ENCODE data around the gene C19orf33.

The C19orf33 gene

DNA sequence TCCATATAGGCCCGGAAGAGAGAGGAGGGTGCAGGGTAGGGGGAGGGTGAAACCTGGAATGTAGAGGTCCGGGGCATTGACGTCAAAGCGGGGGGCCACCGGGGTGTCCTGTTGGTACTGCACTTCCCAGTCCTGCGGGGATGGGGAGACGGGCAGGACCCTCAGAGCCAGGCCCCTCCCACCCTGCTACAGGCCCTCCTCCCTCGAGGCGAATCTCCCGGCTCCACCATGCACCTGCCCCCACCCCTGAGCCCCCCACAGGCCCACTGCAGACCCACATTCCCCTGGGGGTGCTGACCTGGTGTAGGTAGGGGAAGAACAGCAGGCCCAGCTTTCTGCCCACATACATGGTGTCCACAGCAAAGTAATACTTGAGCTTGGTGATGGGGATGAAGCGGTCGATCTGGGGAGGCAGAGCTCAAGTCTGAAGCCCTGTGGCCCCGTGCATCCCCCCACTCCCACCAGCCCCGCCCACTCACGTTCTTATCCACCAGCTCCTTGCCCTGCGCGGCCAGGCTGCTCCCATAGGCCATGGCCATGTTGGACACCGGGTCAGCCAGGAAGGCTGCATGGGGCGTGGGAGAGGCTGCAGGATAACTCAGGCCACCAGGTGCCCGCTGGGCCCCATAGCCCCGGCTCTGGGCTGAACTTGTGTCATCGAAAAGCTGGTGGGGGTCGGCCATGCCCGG, 5.0 kb downstream of the C19orf33 start:
- no peak for DNase-seq (ENCODE audit: low spot score)

DNA sequence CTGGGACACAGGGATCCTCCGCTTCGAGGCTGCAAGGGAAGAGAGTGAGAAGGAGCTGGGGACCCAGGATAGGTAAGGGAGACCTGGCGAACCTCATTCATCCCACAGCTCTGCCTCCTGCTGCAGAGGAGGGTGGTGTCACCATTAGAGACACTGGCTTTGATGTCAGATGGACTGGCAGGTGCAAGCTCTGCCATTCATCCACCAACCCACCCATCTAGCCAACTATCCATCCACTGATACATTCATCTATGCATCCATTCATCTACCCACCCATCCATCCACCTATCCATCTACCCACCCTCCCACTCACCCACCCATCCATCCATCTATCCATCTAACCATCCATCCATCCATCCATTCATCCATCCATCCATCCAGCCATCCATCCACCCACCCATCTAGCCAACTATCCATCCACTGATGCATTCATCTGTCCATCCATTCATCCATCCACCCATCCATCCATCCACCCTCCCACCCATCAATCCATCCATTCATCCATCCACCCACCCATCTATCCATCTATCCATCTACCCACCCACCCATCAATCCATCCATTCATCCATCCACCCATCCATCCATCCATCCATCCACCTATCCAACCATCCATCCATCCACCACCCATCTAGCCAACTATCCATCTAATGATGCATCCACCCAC, 5.7 kb downstream of the C19orf33 start:
- no peak for DNase-seq (ENCODE audit: low spot score)

DNA sequence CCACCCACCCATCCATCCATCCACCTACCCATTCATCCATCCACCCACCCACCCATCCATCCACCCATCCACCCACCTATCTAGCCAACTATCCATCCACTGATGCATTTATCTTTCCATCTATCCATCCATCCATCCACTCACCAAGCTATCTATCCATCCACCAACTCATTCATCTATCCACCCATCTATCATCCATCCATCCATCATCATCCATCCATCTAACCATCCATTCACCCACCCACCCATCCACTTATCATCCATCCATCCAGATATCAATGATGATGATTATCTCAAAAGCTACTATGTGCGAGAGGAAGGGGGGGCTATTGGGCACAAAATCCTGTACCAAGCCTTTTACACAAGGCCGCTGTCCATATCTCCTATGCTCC, 6.2 kb downstream of the C19orf33 start:
- DNase-seq (ENCODE audit: low spot score): no peak

DNA sequence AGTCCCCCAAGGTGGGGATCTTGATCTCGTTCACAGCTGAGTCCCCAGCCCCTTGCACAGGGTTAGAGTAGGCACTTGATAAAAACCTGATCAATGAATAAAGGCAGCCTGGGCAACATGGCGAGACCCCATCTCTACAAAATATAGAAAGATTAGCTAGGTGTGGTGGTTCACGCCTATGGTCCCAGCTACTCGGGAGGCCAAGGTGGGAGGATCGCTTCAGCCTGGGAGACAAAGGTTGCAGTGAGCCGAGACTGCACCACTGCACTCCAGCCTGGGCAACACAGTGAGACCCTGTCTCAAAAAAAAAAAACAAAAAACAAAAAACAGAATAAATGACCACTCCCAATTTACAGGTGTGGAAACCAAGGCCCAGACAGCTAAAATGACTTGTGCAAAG, 6.9 kb downstream of the C19orf33 start:
- DNase-seq (ENCODE audit: low spot score): no peak

DNA sequence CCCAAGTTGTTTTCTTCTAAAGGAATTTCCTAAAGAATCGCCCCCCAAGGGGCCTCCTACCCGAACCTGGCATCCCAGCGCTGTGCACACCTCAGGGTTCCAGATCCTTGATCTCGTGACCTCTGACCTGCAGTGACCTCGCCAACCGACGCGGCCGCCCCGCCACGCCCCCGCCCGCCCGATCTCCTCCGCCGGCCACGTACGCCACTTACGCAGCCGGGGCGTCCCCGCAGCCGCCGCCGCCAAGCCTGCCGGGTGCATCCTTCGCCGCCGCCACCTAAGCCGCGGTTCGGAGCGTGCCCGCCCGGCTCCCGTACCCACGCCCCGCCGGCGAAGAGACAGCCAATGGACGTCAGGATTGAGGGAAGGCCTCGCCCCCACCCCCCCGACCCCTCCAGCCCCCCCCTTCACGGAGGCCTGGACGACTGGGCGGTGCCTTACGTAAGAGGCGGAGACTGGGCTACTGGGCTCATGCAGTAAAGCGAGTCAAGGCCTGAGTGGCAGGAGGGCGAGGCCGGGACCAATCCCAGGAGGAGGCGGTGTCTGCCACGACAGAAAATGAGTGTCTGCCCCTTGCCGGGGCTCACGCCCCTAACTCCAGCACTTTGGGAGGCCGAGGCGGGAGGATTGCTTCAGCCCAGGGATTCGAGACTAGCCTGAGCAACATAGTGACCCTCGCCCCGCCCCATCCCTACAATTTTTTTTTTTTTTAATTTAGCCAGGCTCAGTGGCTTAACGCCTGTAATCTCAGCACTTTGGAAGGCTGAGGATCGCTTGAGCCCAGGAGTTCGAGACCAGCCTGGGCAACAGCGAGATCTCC, 11.8 kb downstream of the C19orf33 start, which contains the start of gene YIF1B:
Gene YIF1B (minus strand): TSS at position 291 of the 820 bp plus-strand sequence. CDS start 30 bp downstream, at position 261.
- peak; percentile 98 for DNase-seq (ENCODE audit: low spot score)

DNA sequence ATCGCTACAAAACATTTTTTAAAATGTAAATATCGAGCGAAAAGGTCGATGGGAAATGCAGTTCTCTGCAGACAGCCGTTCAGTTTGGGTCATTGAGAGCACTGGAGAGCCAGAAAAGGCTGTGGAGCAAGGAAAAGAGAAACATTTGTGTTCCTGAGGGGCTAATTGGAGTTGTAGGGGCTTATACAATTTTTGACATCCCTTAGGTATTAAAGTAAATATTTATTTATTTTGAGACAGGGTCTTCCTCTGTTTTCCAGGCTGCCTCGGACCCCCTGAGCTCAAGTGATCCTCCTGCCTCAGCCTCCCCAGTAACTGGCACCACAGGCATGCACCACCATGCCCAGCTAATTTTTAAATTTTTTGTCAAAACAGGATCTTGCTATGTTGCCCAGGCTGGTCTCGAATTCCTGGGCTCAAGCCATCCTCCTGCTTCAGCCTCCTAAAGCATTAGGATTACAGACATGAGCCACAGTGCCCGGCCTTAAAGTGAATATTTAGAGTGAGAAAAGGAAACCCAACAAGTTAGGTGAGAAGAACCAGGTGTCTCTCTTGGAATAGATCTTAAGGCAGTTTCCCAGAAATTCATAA, 12.5 kb downstream of the C19orf33 start:
- no peak for DNase-seq (ENCODE audit: low spot score)

DNA sequence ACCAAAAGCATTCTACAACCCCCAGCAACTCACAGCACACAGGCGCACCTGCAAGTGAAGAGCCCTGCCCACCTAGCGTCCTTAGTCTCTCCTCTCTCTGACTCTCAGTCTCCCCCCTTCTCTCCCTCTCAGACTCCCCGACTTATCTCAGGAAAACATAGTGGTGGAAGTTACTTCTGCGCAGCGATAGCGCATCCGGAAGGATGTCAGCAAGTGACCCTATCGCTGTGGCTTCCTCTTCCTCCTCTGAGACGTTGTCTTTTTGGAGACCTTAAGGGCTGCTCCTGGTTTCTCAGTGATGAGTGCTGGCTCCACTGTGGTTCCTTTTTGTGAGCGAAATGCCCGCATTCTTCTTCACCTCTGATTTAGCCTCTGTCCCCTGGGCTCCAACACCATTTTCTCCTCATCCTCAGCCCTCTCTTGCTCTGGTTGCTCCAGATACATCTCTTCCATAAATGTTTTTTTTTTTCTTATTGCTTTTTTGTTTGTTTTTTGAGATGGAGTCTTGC, 13.1 kb downstream of the C19orf33 start:
- no peak for DNase-seq (ENCODE audit: low spot score)

DNA sequence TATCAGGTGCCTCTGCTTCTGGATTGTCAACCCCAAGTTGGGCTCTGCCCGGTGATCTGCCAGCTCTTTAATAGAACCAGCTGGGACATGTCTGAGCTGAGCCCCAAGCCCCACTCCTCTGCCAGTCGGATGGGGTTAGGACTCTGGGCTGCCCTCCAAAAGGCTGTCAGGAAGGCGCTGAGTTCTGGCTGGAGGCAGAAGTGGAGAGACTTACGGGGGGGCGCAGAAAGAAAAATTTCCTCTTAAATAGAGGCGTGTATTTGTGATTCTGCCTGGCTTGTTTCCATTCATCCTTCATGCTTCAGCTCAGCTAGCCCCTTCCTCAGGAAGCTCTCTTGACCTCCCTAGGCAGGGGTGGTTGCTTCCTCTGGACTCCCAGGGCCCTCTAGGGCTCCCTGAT, 14.6 kb downstream of the C19orf33 start:
- DNase-seq (ENCODE audit: low spot score): no peak

DNA sequence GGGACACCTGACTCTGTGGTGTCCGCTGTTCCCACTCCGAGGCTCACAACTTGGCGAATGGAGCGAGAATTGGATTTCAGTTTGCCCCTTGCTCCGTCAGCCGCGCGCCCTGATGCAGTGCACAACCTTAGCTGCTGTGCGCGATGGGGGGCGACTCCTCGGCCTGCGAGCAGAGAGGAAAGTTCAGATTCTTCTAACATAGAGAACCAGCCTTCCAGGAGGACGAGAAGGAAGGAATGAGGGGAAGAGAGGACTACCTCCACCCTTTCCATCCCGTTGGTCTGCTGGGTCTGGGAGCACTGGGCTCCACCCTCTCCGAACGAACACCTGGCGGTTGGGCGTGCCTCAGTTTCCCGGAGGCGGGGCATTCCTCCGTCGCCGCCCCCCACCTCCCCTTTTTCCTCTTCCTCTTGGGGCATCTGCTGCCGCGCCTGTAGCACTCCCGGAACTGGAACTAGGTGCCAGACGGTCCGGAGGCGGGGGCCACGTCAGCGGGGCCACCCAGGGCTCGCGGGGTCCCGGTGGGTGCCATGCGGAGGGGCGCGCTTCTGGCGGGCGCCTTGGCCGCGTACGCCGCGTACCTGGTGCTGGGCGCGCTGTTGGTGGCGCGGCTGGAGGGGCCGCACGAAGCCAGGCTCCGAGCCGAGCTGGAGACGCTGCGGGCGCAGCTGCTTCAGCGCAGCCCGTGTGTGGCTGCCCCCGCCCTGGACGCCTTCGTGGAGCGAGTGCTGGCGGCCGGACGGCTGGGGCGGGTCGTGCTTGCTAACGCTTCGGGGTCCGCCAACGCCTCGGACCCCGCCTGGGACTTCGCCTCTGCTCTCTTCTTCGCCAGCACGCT, 15.6 kb downstream of the C19orf33 start, which contains the start of gene KCNK6:
Gene KCNK6 (plus strand): TSS at position 425 of the 838 bp plus-strand sequence. CDS start 106 bp downstream, at position 531.
- peak; percentile 70 for DNase-seq (ENCODE audit: low spot score)

DNA sequence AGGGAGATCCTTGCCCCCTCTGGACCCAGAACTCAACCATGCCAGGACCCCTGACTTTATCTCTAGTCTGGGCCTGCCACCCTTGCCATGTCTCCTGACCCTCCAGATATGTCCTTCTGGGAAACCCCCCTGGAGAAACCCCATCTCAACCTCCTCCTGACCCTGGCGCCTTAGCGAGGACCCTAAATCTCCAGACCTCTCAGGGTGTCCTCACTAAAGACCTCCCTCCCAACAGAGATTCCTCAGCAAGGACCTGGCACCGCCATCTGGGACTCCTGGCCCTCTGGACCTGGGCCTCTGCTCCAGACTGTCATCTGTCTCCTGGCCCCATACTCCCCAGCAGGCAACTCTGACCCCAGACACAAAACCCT, 16.9 kb downstream of the C19orf33 start:
- DNase-seq (ENCODE audit: low spot score): no peak

DNA sequence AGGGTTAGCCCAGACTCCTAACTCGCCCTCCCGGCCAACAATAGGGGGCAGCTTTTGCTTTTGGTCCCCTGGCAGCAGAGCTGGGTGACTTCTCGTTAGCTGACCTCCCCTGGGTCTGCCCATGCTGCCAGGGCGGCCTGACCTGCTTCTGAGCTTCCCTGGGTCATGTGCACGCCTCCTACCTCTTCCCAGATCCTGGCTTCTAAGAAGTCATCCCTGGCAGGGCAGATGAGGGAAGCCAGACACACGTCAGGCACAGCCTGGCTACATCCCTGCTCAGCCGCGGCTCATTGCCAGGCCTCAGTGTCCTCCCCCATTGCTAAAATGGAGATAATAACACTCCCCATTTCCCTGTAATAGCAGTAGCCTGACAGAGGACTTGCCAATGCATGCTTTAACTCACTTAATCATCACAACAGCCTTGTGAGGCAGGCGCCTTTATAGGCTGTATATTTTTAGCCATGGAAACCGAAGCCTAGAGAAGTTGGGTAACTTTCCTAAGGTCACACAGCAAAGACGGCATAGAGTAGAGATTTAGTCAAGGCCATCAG, 17.7 kb downstream of the C19orf33 start:
- DNase-seq (ENCODE audit: low spot score): no peak

DNA sequence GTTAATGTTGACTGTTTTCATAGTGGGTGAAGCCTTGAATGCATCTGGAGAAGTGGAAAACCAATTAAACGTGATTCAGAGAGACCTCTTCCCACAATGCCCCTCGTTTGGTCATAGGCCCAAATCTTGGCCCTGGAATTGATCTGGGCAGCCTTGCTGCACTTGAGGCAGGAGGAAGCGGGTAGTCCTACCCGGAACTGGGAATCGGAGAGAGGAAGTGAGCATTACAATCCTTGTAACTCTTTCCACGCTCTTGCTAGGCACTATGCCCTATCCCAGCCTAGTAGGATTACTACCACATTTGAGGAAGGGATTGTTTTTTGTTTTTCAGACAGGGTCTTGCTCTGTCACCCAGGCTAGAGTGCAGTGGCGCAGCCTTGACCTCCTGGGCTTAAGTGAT, 19.2 kb downstream of the C19orf33 start:
- DNase-seq (ENCODE audit: low spot score): no peak

DNA sequence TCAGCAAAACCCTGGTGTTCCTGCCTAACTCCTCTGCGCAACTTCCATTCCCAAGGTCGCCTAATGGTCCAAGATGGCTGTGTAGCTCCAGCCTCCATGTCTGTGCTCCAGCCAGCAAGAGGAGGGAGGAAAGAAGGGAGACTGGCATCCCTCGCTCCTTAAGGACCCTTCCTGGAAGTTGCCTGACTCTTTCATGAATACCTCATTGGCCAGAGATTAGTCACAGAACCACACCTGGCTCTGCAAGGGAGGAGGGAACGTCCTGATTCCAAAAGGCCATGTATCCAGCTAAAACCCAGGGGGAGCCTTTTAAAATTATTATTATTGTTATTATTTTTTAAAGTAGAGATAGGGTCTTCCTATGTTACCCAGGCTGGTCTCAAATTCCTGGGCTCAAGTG, 20.4 kb downstream of the C19orf33 start:
- DNase-seq (ENCODE audit: low spot score): no peak

DNA sequence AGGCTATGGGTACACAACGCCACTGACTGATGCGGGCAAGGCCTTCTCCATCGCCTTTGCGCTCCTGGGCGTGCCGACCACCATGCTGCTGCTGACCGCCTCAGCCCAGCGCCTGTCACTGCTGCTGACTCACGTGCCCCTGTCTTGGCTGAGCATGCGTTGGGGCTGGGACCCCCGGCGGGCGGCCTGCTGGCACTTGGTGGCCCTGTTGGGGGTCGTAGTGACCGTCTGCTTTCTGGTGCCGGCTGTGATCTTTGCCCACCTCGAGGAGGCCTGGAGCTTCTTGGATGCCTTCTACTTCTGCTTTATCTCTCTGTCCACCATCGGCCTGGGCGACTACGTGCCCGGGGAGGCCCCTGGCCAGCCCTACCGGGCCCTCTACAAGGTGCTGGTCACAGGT, 22.5 kb downstream of the C19orf33 start:
- no peak for DNase-seq (ENCODE audit: low spot score)

DNA sequence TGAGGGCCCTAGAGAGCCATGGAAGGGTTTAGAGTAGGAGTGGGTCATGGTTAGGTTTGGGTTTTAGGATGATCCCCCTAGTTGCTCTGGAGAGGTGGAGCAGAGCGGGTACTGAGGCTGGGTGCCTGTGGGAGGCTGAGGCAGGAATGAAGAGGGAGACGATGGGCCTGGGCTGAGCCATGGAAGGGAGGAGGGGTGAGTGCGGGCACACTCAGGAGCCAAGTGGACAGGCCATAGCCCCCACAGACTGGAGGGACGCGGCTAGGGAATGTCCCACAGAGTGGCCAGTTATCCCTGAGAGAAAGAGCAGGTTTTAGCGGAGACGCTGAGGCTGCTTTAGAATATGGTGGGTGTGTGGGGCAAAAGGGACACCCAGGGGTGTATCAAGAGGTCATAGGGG, 25.6 kb downstream of the C19orf33 start:
- no peak for DNase-seq (ENCODE audit: low spot score)

DNA sequence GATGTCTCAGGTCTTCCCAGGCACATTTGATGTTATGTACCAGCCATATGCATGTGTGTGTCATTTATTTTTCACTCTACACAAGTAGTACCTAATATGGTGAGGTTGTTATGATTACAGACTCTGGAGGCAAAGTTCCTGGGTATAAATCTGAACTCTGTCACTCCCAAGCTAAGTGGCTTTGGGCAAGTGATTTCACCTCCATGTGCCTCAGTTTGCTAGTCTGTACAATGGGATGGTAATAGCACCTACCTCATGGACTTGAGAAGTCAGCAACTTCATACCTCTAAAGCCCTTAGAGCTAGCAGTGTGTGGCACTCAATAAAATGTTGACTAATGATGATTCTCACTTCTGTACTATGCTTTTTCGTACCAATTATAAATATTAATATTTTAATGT, 27.7 kb downstream of the C19orf33 start:
- no peak for DNase-seq (ENCODE audit: low spot score)

DNA sequence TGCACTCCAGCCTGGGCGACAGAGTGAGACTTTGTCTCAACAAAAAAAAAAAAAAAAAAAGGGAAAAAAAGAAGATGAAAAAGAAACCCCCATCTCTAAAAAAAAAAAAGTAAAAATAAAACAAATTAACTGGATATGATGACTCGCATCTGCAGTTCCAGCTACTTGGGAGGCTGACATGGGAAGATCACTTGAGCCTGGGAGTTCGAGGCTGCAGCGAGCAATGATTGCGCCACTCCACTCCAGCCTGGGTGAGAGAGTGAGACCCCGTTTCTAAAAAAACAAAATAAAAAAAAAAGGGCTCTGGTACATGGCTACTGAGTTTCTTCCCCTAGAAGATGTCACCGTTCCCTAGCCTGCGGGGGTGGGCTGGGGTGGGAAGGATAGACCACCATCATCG, 29.2 kb downstream of the C19orf33 start:
- DNase-seq (ENCODE audit: low spot score): no peak

DNA sequence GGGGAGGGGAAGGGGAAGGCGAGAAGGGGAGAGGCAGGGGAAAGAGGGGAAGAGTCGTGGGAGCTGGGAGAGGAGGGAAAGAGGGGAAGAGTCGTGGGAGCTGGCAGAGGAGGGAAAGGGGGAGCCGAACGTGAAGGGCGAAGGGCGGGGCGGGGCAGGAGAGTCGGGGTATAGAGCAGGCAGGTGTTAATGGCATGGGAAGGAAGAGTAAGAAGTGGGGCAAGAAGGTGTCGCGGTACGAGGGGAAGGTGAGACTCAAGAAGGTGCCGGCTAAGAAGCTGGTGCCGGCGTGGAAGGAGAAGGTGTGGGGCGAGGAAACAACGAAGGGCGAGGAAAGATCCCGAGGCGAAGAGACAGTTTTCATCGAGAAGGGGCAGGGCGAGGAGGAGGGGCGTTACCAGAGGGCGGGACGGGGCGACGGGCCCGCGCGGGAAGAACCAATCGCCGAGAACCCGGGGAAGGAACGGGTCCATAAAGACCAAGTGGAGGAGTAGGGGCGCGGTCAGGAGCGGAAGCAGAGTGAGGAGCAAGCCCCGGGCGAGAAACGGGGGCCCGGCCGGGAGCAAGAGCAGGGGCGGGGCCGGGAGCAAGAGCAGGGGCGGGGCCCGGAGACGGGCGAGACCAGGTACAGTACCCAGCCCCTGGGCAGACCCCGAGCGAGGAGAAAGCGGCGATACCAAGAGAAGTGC, 32.0 kb downstream of the C19orf33 start:
- DNase-seq (ENCODE audit: low spot score): peak; percentile 93

DNA sequence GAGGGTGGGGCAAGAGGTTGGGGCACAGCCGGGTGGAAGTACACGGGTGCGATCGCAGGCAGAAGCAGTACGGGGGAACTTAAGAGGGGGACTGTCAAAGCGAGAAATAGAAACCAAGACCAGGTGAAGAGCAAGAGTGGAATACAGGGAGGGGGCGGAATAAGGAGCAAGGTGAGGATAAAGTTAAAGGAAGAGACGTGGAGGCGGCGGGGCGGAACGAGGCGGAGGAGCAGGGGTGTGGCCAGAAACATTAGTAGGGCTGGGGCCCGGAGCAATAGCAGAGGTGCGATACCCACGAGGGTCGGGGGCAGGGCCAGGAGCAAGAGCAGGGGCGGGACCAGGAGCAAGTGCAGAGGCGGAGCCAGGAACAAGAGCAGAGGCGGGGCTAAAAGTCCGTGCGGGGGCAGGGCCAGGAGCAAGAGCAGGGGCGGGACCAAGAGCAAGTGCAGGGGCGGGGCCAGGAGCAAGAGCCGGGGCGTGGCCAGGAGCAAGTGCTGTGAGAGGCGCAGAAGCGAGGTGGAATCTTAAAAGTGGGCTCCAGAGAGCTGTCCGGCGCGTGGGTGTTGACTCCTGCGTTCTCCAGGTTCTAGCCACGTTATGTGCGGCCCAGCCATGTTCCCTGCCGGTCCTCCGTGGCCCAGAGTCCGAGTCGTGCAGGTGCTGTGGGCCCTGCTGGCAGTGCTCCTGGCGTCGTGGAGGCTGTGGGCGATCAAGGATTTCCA, 32.7 kb downstream of the C19orf33 start:
- peak; percentile 95 for DNase-seq (ENCODE audit: low spot score)

DNA sequence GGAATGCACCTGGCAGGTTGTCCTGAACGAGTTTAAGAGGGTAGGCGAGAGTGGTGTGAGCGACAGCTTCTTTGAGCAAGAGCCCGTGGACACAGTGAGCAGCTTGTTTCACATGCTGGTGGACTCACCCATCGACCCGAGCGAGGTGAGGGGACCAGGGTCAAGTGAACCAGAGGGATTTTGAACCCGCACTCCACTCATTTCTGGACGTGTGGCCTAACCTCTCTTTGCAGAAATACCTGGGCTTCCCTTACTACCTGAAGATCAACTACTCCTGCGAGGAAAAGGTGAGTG, 33.3 kb downstream of the C19orf33 start:
- no peak for DNase-seq (ENCODE audit: low spot score)
